Endothelial cell of umbilical vein (primary cell): Measurements from ENCODE around the gene TSPO. TPM values are rescaled to one million over a fixed set of nuclear protein-coding genes. Genes with fewer than 3 reads are reported as not detected.

Experiments
- BruUV-seq: library from RNA; stranded (reverse); fragments of 400-500 nt; replicated peaks from 2 replicates; lab custom pipeline; 2021; lab: Mats Ljungman, UMichigan
- CTCF ChIA-PET: fragments of 300-600, 350-600 bp; sonication (Branson Sonifier 250); formaldehyde crosslinking; loops from one replicate; lab custom pipeline; 2021; ENCODE audit warnings: antibody characterized with exemption, inconsistent platforms; lab: Charles Lee
- POLR2A ChIA-PET: fragments of 300-600, 350-600 bp; sonication (Branson Sonifier 250); formaldehyde crosslinking; loops from one replicate; lab custom pipeline; 2021; ENCODE audit warnings: antibody characterized with exemption, inconsistent platforms; lab: Charles Lee
- DNase-seq: peaks from one replicate; pipeline ENCODE4 v3.0.0-alpha.2; 2011; ENCODE audit warnings: low read depth, low spot score
- FAIRE-seq: peaks from 2 replicates; lab custom pipeline; 2011; peaks lifted over from hg19 to GRCh38; lab: Jason Lieb, UNC
- H2AFZ ChIP-seq: 2 replicates; pipeline ENCODE4 v1.6.0; 2012; ENCODE audit warnings: low read depth, low read length, control low read depth, inconsistent platforms
- H3K27ac ChIP-seq: 2 replicates; pipeline ENCODE4 v1.5.1; 2011; ENCODE audit warnings: low read depth, mild to moderate bottlenecking, control low read depth, low read length, moderate library complexity; ENCODE audit not compliant: insufficient read depth
- H3K27me3 ChIP-seq, 2 experiments: 2 replicates each; pipeline versions ENCODE4 v1.6.0 to v1.6.1; 2011; ENCODE audit warnings: low read length in 2 of 2, mixed read lengths in 1 of 2; ENCODE audit not compliant: control insufficient read depth in 2 of 2, insufficient read depth in 2 of 2
- H3K36me3 ChIP-seq, 2 experiments: 2 replicates in 1 of 2; 3 replicates in 1 of 2; pipeline ENCODE4 v1.5.1; 2011; ENCODE audit warnings: low read length in 2 of 2, mild to moderate bottlenecking in 1 of 2, moderate library complexity in 1 of 2; ENCODE audit not compliant: control insufficient read depth in 2 of 2, insufficient read depth in 2 of 2; ENCODE audit errors: extremely low read depth in 1 of 2
- H3K4me1 ChIP-seq: 3 replicates; pipeline ENCODE4 v1.5.1; 2011; ENCODE audit warnings: mild to moderate bottlenecking, low read length; ENCODE audit not compliant: control insufficient read depth, insufficient read depth; ENCODE audit errors: extremely low read depth
- H3K4me2 ChIP-seq: 2 replicates; pipeline ENCODE4 v1.6.1; 2011; ENCODE audit warnings: low read length, control low read depth, mixed read lengths; ENCODE audit not compliant: insufficient read depth
- H3K4me3 ChIP-seq, 3 experiments: fragments of 200-600 bp in 1 of 3; sonication (generic), shearing (Covaris generic) in 1 of 3; replicated peaks in 1 of 3; 2 replicates each; pipeline ENCODE4 v1.5.1; 2011 to 2016; ENCODE audit warnings: control low read depth in 3 of 3, low read length in 3 of 3, mild to moderate bottlenecking in 2 of 3, inconsistent platforms in 1 of 3, low read depth in 1 of 3, moderate library complexity in 1 of 3; ENCODE audit not compliant: insufficient read depth in 1 of 3
- H3K79me2 ChIP-seq: 2 replicates; pipeline ENCODE4 v1.6.0; 2012; ENCODE audit warnings: low read length, inconsistent platforms; ENCODE audit not compliant: control insufficient read depth, insufficient read depth
- H3K9ac ChIP-seq: replicated peaks from 2 replicates; pipeline ENCODE3; 2011; ENCODE audit warnings: low read length, control low read depth; ENCODE audit not compliant: insufficient read depth; ENCODE audit errors: extremely low read depth
- H3K9me1 ChIP-seq: replicated peaks from 3 replicates; pipeline ENCODE4 v1.6.0; 2011; ENCODE audit warnings: mild to moderate bottlenecking, low read length; ENCODE audit not compliant: control insufficient read depth, insufficient read depth; ENCODE audit errors: extremely low read depth
- H3K9me3 ChIP-seq: replicated peaks from 2 replicates; pipeline ENCODE4 v1.5.1; 2012; ENCODE audit warnings: low read length, inconsistent platforms; ENCODE audit not compliant: control insufficient read depth, insufficient read depth
- H4K20me1 ChIP-seq: replicated peaks from 2 replicates; pipeline ENCODE3; 2011; ENCODE audit warnings: mild to moderate bottlenecking, low read length; ENCODE audit not compliant: control insufficient read depth, insufficient read depth; ENCODE audit errors: extremely low read depth
- EZH2 ChIP-seq: IDR thresholded peaks from 2 replicates; pipeline ENCODE4 v1.6.1; 2012; ENCODE audit warnings: borderline replicate concordance, low read depth, mild to moderate bottlenecking, moderate library complexity, low read length, inconsistent platforms; ENCODE audit not compliant: severe bottlenecking
- FOS ChIP-seq: IDR thresholded peaks from 2 replicates; pipeline ENCODE4 v1.6.1; 2011; ENCODE audit warnings: mild to moderate bottlenecking, low read length, moderate library complexity, borderline replicate concordance; ENCODE audit not compliant: insufficient read depth
- GATA2 ChIP-seq: IDR thresholded peaks from 2 replicates; pipeline ENCODE4 v1.7.0; 2011; ENCODE audit warnings: low read depth, mild to moderate bottlenecking, moderate library complexity, mixed read lengths, low read length; ENCODE audit not compliant: insufficient read length, insufficient read depth
- JUN ChIP-seq: IDR thresholded peaks from 2 replicates; pipeline ENCODE4 v1.6.1; 2011; ENCODE audit warnings: borderline replicate concordance, low read depth; ENCODE audit not compliant: insufficient read length, insufficient read depth
- MYC ChIP-seq: IDR thresholded peaks from one replicate; pipeline ENCODE4 v1.6.1; 2011; ENCODE audit warnings: mild to moderate bottlenecking, low read depth, low read length
- POLR2A ChIP-seq: IDR thresholded peaks from 2 replicates; pipeline ENCODE4 v1.6.1; 2012; ENCODE audit warnings: low read depth, mild to moderate bottlenecking, control low read depth, low read length
- POLR2AphosphoS5 ChIP-seq: IDR thresholded peaks from 2 replicates; pipeline ENCODE4 v1.6.1; 2012; ENCODE audit warnings: low read depth, mild to moderate bottlenecking, control low read depth, low read length, moderate library complexity; ENCODE audit not compliant: insufficient read depth
- dilution Hi-C: fragments of 300-500 bp; cut with MboI; formaldehyde crosslinking; loops from one replicate; pipeline ENCODE4 v1.15.0; 2019; ENCODE audit warnings: low sequenced_read_pairs; ENCODE audit not compliant: extremely low pct_ligation_motif_present
- intact Hi-C: fragments of 100-400 bp; cut with micrococcal nuclease; formaldehyde crosslinking; loops from one replicate; pipeline ENCODE4 v1.10.0; 2022
- polyA plus RNA-seq, 4 experiments: library from polyadenylated mRNA; depleted of rRNA in 3 of 4; stranded (reverse) in 3 of 4; unstranded in 1 of 4; fragments of >200 nt; gene quantifications; 2 replicates each; pipeline versions ENCODE4 v1.2.1 to v1.2.3, GENCODE V29; 2011 to 2012; ENCODE audit warnings: missing spikeins in 1 of 4
- total RNA-seq: library from RNA; stranded (reverse); gene quantifications from 2 replicates; pipeline ENCODE4 v1.2.3, GENCODE V29; 2021
- TF ChIP-seq, protein P1 (sequence below), 2 donors: IDR thresholded peaks; 1 replicate in 1 of 2; 2 replicates in 1 of 2; pipeline ENCODE4 v1.5.1; 2011; ENCODE audit warnings: low read length in 2 of 2, mild to moderate bottlenecking in 2 of 2, moderate library complexity in 2 of 2, control low read depth in 1 of 2, inconsistent platforms in 1 of 2, low read depth in 1 of 2; ENCODE audit not compliant: insufficient read depth in 1 of 2; ENCODE audit errors: extremely low read depth in 1 of 2
- TF ChIP-seq, protein P2 (sequence below): IDR thresholded peaks from 2 replicates; pipeline ENCODE4 v1.6.1; 2011; ENCODE audit not compliant: insufficient read depth, insufficient read length

Gene TSPO
- total and polyA plus RNA-seq, 2 donors (not counting 3 experiments of a cell fraction or from before 2014, with no cell fraction given): 328 to 720 TPM

DNA sequence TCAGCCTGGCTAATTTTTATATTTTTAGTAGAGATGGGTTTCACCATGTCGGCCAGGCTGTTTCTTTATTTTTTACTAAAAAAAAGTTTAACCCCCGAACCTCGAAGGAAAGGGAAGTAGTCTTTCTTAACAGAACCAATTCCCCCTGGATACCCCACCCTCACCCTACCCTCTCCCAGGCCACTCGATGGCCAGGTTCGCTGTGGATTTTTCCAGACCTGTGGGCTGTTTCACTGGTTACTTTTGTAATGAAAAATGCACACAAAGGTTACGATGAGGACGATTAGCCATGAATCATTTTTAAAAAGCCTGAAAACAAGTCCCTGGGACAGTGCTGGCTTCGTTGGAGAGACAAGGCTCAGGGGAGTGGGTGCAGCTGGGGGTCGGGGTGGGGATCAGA is 2.5 kb downstream of the TSPO start:
- BruUV-seq: no TSS peak
- CTCF ChIA-PET: no interaction called here

More for the DNA sequence above, 2.5 kb downstream of the TSPO start:
- Histone ChIP-seq H3K9ac (no peak overlapping the region), H4K20me1 (no peaks in the 10 kb centered on the region), H3K4me2 (no peak overlapping the region), H3K27ac (no peak overlapping the region), H3K4me3 (no peak overlapping the region), H3K36me3 (peaks cover 0 to 7% of the 10 kb centered on the region in 2 experiments), H3K9me3 (no peaks in the 10 kb centered on the region), H3K4me1 (peaks cover 3% of the 10 kb centered on the region), H3K9me1 (no peaks in the 10 kb centered on the region), H3K79me2 (peaks cover 64% of the 10 kb centered on the region), H3K27me3 (no peaks in the 10 kb centered on the region), H2AFZ (no peak overlapping the region)
- POLR2A ChIA-PET: interaction anchor here (0.6 kb wide), 1 partner anchor 15 kb away, joined by 7 read pairs; no protein-coding TSS in a partner anchor
- FAIRE-seq (no peak), DNase-seq (no peak)
- TF ChIP-seq GATA2 (no peak), JUN (no peak), FOS (no peak), EZH2 (no peak), POLR2AphosphoS5 (no peak), MYC (no peak), POLR2A (no peak)
- TF ChIP-seq, protein P1, sequence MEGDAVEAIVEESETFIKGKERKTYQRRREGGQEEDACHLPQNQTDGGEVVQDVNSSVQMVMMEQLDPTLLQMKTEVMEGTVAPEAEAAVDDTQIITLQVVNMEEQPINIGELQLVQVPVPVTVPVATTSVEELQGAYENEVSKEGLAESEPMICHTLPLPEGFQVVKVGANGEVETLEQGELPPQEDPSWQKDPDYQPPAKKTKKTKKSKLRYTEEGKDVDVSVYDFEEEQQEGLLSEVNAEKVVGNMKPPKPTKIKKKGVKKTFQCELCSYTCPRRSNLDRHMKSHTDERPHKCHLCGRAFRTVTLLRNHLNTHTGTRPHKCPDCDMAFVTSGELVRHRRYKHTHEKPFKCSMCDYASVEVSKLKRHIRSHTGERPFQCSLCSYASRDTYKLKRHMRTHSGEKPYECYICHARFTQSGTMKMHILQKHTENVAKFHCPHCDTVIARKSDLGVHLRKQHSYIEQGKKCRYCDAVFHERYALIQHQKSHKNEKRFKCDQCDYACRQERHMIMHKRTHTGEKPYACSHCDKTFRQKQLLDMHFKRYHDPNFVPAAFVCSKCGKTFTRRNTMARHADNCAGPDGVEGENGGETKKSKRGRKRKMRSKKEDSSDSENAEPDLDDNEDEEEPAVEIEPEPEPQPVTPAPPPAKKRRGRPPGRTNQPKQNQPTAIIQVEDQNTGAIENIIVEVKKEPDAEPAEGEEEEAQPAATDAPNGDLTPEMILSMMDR (IDR thresholded peaks at IDR 0.05; ENCODE audit: extremely low read depth in 1 of 2, insufficient read depth in 1 of 2, low read depth in 1 of 2, low read length in 2 of 2): no peak
- TF ChIP-seq, protein P2, sequence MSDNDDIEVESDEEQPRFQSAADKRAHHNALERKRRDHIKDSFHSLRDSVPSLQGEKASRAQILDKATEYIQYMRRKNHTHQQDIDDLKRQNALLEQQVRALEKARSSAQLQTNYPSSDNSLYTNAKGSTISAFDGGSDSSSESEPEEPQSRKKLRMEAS: no peak
- intact Hi-C loops (loop anchor here (2.0 kb wide), 1 partner anchor 33 kb away; the partner anchor contains the start of gene TTLL12), dilution Hi-C loops (no loop called here)
